ENCODE data around the gene SLC8A1. TPM values are rescaled to one million over a fixed set of nuclear protein-coding genes. Genes with fewer than 3 reads are reported as not detected.

Gene SLC8A1
- total RNA-seq, 2 donors from 2014 or later, result 23.2 to 28.2 TPM

DNA sequence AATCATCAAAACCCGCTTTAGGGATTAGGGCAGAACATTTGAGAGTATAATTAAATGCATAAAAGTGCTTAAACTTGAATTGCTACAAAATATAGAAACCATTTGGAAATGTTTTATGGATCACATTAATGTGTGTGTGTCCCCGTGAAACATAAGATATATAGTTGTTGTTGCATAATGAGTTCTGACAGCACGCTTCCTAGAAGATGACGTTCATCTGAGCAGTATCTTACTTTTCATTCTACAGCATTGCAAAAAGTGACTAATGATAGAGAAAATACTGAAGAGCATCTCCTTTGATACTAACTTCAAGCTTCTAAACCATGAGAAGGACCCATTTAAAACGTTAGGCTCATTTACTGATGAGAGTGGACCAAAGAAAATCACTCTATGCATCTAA lies 63.7 kb downstream of the SLC8A1 start:
- no peak for TF ChIP-seq POLR2AphosphoS5 (IDR thresholded peaks at IDR 0.05)
- TF ChIP-seq, protein P1, sequence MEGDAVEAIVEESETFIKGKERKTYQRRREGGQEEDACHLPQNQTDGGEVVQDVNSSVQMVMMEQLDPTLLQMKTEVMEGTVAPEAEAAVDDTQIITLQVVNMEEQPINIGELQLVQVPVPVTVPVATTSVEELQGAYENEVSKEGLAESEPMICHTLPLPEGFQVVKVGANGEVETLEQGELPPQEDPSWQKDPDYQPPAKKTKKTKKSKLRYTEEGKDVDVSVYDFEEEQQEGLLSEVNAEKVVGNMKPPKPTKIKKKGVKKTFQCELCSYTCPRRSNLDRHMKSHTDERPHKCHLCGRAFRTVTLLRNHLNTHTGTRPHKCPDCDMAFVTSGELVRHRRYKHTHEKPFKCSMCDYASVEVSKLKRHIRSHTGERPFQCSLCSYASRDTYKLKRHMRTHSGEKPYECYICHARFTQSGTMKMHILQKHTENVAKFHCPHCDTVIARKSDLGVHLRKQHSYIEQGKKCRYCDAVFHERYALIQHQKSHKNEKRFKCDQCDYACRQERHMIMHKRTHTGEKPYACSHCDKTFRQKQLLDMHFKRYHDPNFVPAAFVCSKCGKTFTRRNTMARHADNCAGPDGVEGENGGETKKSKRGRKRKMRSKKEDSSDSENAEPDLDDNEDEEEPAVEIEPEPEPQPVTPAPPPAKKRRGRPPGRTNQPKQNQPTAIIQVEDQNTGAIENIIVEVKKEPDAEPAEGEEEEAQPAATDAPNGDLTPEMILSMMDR (IDR thresholded peaks at IDR 0.05), result no peak
- no peak for TF ChIP-seq POLR2A (IDR thresholded peaks at IDR 0.05)
- Histone ChIP-seq H3K9me3 (no peaks in the 10 kb centered on the region), H3K27me3 (replicated peaks; ENCODE audit: insufficient read depth) (no peaks in the 10 kb centered on the region), H3K4me1 (replicated peaks) (no peaks in the 10 kb centered on the region), H3K27ac (no peak overlapping the region), H3K36me3 (no peaks in the 10 kb centered on the region), H3K4me3 (no peak overlapping the region)
- no peak for DNase-seq (ENCODE audit: low spot score)
- 77% methylated on average over 5 of the region's 5 CpGs for WGBS
- intact Hi-C loops (cut with DNase I), result no loop called here

DNA sequence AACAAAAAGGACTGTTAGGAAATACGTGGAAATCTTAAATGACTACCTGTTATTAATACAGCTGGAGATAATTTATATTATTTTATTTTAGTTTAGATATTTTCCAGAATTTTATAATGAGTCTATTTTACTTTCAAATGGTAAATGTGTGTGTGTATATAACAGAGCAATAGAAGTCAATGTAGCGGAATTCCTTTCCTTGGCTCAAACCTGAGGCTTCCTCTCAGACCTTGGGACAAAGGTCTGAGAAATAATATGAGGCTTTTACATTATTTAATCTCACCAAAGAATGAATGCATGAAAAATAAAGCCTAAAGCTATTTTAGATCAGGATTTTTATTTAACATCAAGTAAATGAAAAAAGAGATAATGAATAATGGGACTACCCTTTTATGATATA lies 65.7 kb downstream of the SLC8A1 start:
- Histone ChIP-seq H3K36me3 (no peaks in the 10 kb centered on the region), H3K4me3 (no peak overlapping the region), H3K9me3 (no peaks in the 10 kb centered on the region), H3K4me1 (replicated peaks) (no peaks in the 10 kb centered on the region), H3K27me3 (replicated peaks; ENCODE audit: insufficient read depth) (no peaks in the 10 kb centered on the region), H3K27ac (no peak overlapping the region)
- no peak for DNase-seq (ENCODE audit: low spot score)
- TF ChIP-seq POLR2A (IDR thresholded peaks at IDR 0.05) (no peak), POLR2AphosphoS5 (IDR thresholded peaks at IDR 0.05) (no peak)
- TF ChIP-seq, protein P1 (IDR thresholded peaks at IDR 0.05), result no peak
- WGBS, result 32% methylated on average over 2 of the region's 2 CpGs
- intact Hi-C loops (cut with DNase I), result no loop called here

DNA sequence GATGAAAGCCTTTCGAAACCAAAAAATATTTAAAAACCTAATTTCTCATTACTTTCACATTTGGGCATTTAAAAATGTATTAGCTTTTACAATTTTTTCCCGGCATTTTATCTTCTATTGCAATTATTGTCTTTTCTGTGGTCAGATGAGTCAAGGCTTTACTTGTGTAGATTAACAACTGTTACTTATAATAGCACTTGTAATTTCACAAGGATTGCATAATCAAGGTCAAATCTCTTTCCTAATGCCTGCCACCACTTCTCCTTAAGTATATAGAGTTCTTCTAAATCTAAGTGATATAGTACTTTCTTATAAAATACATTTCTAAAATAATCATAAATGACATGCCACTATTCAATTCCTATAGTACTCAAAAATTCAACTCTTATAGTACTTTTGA lies 67.2 kb downstream of the SLC8A1 start:
- WGBS, result 24% methylated on average over 2 of the region's 2 CpGs
- intact Hi-C loops (cut with DNase I), result no loop called here
- TF ChIP-seq POLR2A (IDR thresholded peaks at IDR 0.05) (no peak), POLR2AphosphoS5 (IDR thresholded peaks at IDR 0.05) (no peak)
- TF ChIP-seq, protein P1 (IDR thresholded peaks at IDR 0.05), result no peak
- Histone ChIP-seq H3K36me3 (no peaks in the 10 kb centered on the region), H3K4me3 (no peak overlapping the region), H3K27me3 (replicated peaks; ENCODE audit: insufficient read depth) (no peaks in the 10 kb centered on the region), H3K9me3 (no peaks in the 10 kb centered on the region), H3K4me1 (replicated peaks) (no peaks in the 10 kb centered on the region), H3K27ac (no peak overlapping the region)
- DNase-seq (ENCODE audit: low spot score), result no peak

DNA sequence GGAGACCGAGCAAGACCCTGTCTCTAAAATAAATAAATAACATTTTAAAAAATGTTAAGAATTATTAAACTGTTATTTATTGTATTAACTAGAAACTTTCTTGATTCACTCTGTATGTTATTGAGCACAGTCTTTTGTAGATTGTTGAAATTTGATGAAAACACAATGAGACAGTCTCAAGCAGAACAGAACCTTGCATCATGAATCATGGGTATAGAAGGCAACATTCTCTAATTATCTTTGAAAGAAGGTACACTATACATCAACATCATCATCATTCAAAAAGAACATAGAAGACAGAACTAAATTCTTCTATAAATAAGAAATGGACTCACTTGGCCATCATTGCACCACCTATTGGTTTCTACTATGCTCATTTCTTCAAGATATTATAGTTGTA lies 67.7 kb downstream of the SLC8A1 start:
- no peaks in the 10 kb centered on the region for H3K36me3 ChIP-seq
- no peaks in the 10 kb centered on the region for H3K27me3 ChIP-seq (replicated peaks; ENCODE audit: insufficient read depth)
- intact Hi-C loops (cut with DNase I), result no loop called here
- H3K4me1 ChIP-seq (replicated peaks), result no peaks in the 10 kb centered on the region
- no peak overlapping the region for H3K27ac ChIP-seq
- 86% methylated on average over 1 of the region's 1 CpG for WGBS
- no peaks in the 10 kb centered on the region for H3K9me3 ChIP-seq
- DNase-seq (ENCODE audit: low spot score), result no peak
- H3K4me3 ChIP-seq, result no peak overlapping the region
- TF ChIP-seq, protein P1 (IDR thresholded peaks at IDR 0.05), result no peak
- TF ChIP-seq POLR2AphosphoS5 (IDR thresholded peaks at IDR 0.05) (no peak), POLR2A (IDR thresholded peaks at IDR 0.05) (no peak)

DNA sequence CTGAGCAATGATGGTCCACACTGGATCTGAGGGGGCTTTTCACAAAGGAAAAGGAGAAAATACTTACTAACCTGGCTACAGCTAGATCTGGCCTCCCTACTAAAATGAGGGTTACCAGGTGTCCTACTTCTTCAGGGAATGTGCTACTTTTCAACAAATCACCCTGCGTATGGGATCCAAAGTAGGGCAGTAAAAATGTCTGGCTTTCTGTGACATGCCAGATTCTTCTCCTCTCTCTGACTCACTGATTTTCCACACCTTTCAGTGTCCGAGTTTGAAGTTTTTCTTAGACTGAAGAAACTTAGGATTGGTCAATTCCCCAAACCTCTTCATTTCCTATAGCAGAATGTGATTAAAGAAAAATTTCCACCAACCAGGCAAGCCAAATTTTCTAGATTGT lies 71.2 kb downstream of the SLC8A1 start:
- intact Hi-C loops (cut with DNase I), result no loop called here
- H3K36me3 ChIP-seq, result no peaks in the 10 kb centered on the region
- TF ChIP-seq POLR2AphosphoS5 (IDR thresholded peaks at IDR 0.05), result no peak
- TF ChIP-seq, protein P1 (IDR thresholded peaks at IDR 0.05), result no peak
- TF ChIP-seq POLR2A (IDR thresholded peaks at IDR 0.05), result no peak
- no peak overlapping the region for H3K4me3 ChIP-seq
- H3K9me3 ChIP-seq, result no peaks in the 10 kb centered on the region
- no peak overlapping the region for H3K27ac ChIP-seq
- H3K27me3 ChIP-seq (replicated peaks; ENCODE audit: insufficient read depth), result no peaks in the 10 kb centered on the region
- DNase-seq (ENCODE audit: low spot score), result no peak
- WGBS, result 57% methylated on average over 2 of the region's 2 CpGs
- no peaks in the 10 kb centered on the region for H3K4me1 ChIP-seq (replicated peaks)
